K562 (cell line): ENCODE measurements around the gene PRMT6. TPM values are rescaled to one million over a fixed set of nuclear protein-coding genes. Genes with fewer than 3 reads are reported as not detected.

Source experiments
- CHD7 ChIP-seq: fragments of 200-600 bp; sonication (generic); IDR thresholded peaks from one replicate; pipeline ENCODE4 v1.6.1; 2012; ENCODE audit warnings: mild to moderate bottlenecking, low read depth, low read length, inconsistent platforms
- TAF7 ChIP-seq: fragments of 450-650 bp; IDR thresholded peaks from 2 replicates; pipeline ENCODE4 v1.6.1; 2016; ENCODE audit warnings: missing genetic modification characterization, missing compliant biosample characterization
- polyA plus RNA-seq, 8 experiments: library from polyadenylated mRNA; depleted of rRNA in 4 of 8; stranded (reverse) in 5 of 8; unstranded in 3 of 8; fragments of >200 nt; fragmentation: Nextera tagmentation in 2 of 8; fragmentation: Illumina TruSeq in 1 of 8; extraction: Ambion mirVana in 2 of 8; extraction: Trizol in 1 of 8; gene quantifications; 2 replicates each; pipeline versions ENCODE4 v1.2.1 to v1.2.3, GENCODE V29; 2011 to 2014; ENCODE audit warnings: inconsistent platforms in 1 of 8, missing spikeins in 1 of 8
- total RNA-seq, 7 experiments: library from RNA; depleted of rRNA in 6 of 7; stranded (reverse); fragments of >200 nt in 6 of 7; fragmentation: Illumina TruSeq in 2 of 7; extraction: Trizol in 2 of 7; gene quantifications; 2 replicates each; pipeline versions ENCODE4 v1.2.1 to v1.2.3, GENCODE V29; 2011 to 2021; ENCODE audit warnings: low replicate concordance in 1 of 7
- TF ChIP-seq, protein P1 (sequence below): sonication (generic); formaldehyde crosslinking; IDR thresholded peaks from 2 replicates; pipeline ENCODE4 v1.8.1; 2023; ENCODE audit warnings: mild to moderate bottlenecking, missing genetic modification reagents
- TF ChIP-seq, protein P2 (sequence below), 3 experiments: IDR thresholded peaks in 2 of 3; conservative IDR thresholded peaks in 1 of 3; 2 replicates each; pipeline ENCODE4 v1.5.1; 2011 to 2012; ENCODE audit warnings: low read length in 3 of 3, mild to moderate bottlenecking in 3 of 3, control low read depth in 2 of 3, improper control_type of control experiment in 1 of 3, inconsistent platforms in 1 of 3, low read depth in 1 of 3, mixed read lengths in 1 of 3, moderate library complexity in 1 of 3; ENCODE audit not compliant: insufficient read depth in 2 of 3

PRMT6 gene
- total and polyA plus RNA-seq, 9 of the 15 experiments (the other 6 are each of a cell fraction or from before 2014, with no cell fraction given), result 6.1 to 36.9 (median 29.4) TPM

- TF ChIP-seq TAF7 (tag) (no peak), CHD7 (no peak)
- TF ChIP-seq, protein P1, sequence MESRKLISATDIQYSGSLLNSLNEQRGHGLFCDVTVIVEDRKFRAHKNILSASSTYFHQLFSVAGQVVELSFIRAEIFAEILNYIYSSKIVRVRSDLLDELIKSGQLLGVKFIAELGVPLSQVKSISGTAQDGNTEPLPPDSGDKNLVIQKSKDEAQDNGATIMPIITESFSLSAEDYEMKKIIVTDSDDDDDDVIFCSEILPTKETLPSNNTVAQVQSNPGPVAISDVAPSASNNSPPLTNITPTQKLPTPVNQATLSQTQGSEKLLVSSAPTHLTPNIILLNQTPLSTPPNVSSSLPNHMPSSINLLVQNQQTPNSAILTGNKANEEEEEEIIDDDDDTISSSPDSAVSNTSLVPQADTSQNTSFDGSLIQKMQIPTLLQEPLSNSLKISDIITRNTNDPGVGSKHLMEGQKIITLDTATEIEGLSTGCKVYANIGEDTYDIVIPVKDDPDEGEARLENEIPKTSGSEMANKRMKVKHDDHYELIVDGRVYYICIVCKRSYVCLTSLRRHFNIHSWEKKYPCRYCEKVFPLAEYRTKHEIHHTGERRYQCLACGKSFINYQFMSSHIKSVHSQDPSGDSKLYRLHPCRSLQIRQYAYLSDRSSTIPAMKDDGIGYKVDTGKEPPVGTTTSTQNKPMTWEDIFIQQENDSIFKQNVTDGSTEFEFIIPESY (CRISPR knock-in tag), result no peak
- TF ChIP-seq, protein P2, sequence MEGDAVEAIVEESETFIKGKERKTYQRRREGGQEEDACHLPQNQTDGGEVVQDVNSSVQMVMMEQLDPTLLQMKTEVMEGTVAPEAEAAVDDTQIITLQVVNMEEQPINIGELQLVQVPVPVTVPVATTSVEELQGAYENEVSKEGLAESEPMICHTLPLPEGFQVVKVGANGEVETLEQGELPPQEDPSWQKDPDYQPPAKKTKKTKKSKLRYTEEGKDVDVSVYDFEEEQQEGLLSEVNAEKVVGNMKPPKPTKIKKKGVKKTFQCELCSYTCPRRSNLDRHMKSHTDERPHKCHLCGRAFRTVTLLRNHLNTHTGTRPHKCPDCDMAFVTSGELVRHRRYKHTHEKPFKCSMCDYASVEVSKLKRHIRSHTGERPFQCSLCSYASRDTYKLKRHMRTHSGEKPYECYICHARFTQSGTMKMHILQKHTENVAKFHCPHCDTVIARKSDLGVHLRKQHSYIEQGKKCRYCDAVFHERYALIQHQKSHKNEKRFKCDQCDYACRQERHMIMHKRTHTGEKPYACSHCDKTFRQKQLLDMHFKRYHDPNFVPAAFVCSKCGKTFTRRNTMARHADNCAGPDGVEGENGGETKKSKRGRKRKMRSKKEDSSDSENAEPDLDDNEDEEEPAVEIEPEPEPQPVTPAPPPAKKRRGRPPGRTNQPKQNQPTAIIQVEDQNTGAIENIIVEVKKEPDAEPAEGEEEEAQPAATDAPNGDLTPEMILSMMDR (IDR thresholded peaks at IDR 0.05 in 2 of 3, conservative IDR thresholded peaks at IDR 0.05 in 1 of 3; ENCODE audit: insufficient read depth in 2 of 3, low read depth in 1 of 3, low read length in 3 of 3), result no peak
Observed at GRCh38 chr1:107057197-107058133, 991 bp downstream of the PRMT6 start (continued).
